MM.1S (cell line): ENCODE data around the gene STK32C.

Source experiments
- DNase-seq: peaks from one replicate; pipeline ENCODE4 v3.0.0-alpha.2; 2015
- H2AFZ ChIP-seq: fragments of 300-600 bp; sonication (generic); 2 replicates; pipeline ENCODE4 v1.6.0; 2016; ENCODE audit warnings: antibody characterized with exemption, low read length
- H3F3A ChIP-seq: fragments of 300-600 bp; sonication (generic); 2 replicates; pipeline ENCODE4 v1.6.1; 2016; ENCODE audit warnings: mild to moderate bottlenecking, antibody characterized with exemption, low read length, moderate library complexity, mixed read lengths; ENCODE audit not compliant: insufficient read depth
- H3K27ac ChIP-seq: fragments of 300-600 bp; sonication (generic); 2 replicates; pipeline ENCODE4 v1.5.1; 2016; ENCODE audit warnings: mild to moderate bottlenecking, low read length
- H3K27me3 ChIP-seq: fragments of 300-600 bp; sonication (generic); replicated peaks from 2 replicates; pipeline ENCODE4 v1.6.0; 2016; ENCODE audit warnings: low read length; ENCODE audit not compliant: insufficient read depth
- H3K36me3 ChIP-seq: fragments of 300-600 bp; sonication (generic); replicated peaks from 2 replicates; pipeline ENCODE4 v1.6.1; 2016; ENCODE audit warnings: mild to moderate bottlenecking, low read length, mixed read lengths; ENCODE audit not compliant: insufficient read depth
- H3K4me1 ChIP-seq: fragments of 300-600 bp; sonication (generic); 2 replicates; pipeline ENCODE4 v1.6.1; 2016; ENCODE audit warnings: low read length, mixed read lengths
- H3K4me2 ChIP-seq: fragments of 300-600 bp; sonication (generic); 2 replicates; pipeline ENCODE4 v1.6.0; 2016; ENCODE audit warnings: low read depth, low read length
- H3K4me3 ChIP-seq: fragments of 300-600 bp; sonication (generic); 2 replicates; pipeline ENCODE4 v1.5.1; 2016; ENCODE audit warnings: low read length, mixed read lengths
- H3K79me2 ChIP-seq: fragments of 300-600 bp; sonication (generic); 2 replicates; pipeline ENCODE4 v1.6.1; 2016; ENCODE audit warnings: mixed run types, low read length, mixed read lengths
- H3K9ac ChIP-seq: fragments of 300-600 bp; sonication (generic); 2 replicates; pipeline ENCODE4 v1.6.1; 2016; ENCODE audit warnings: low read length, mixed read lengths
- H3K9me2 ChIP-seq: fragments of 300-600 bp; sonication (generic); replicated peaks from 2 replicates; pipeline ENCODE4 v1.6.1; 2016; ENCODE audit warnings: mild to moderate bottlenecking, low read length, mixed read lengths; ENCODE audit not compliant: insufficient read depth
- H3K9me3 ChIP-seq: fragments of 300-600 bp; sonication (generic); replicated peaks from 2 replicates; pipeline ENCODE4 v1.6.1; 2016; ENCODE audit warnings: mild to moderate bottlenecking, low read length, mixed read lengths; ENCODE audit not compliant: insufficient read depth
- H4K20me1 ChIP-seq: fragments of 300-600 bp; sonication (generic); 2 replicates; pipeline ENCODE4 v1.6.1; 2016; ENCODE audit warnings: mild to moderate bottlenecking, low read length, moderate library complexity, mixed read lengths; ENCODE audit not compliant: insufficient read depth
- CTCF ChIP-seq: fragments of 300-600 bp; sonication (generic); IDR thresholded peaks from 2 replicates; pipeline ENCODE4 v1.5.1; 2016; ENCODE audit warnings: antibody characterized with exemption, low read length, mixed read lengths
- EZH2 ChIP-seq: fragments of 300-600 bp; sonication (generic); optimal IDR thresholded peaks from 2 replicates; pipeline ENCODE3; 2017; ENCODE audit warnings: low read depth, mild to moderate bottlenecking, antibody characterized with exemption, low read length, mixed read lengths
- EZH2phosphoT487 ChIP-seq: fragments of 300-600 bp; sonication (generic); IDR thresholded peaks from 2 replicates; pipeline ENCODE4 v1.6.1; 2018; ENCODE audit warnings: antibody characterized with exemption, low read length

Gene STK32C

DNA sequence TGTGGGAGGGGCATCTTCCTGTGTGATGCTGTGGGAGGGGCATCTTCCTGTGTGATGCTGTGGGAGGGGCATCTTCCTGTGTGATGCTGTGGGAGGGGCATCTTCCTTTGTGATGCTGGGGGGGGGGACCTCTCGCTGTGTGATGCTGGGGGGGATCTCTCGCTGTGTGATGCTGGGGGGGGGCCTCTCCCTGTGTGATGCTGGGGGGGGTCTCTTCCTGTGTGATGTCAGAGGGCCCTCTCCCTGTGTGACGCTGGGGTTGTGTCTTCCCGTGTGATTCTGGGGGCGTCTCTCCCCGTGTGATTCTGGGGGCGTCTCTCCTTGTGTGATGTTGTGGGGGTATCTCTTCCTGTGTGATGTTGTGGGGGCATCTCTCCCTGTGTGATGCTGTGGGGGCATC lies 148.9 kb downstream of the STK32C start:
- Histone ChIP-seq H4K20me1 (no peaks in the 10 kb centered on the region), H2AFZ (no peak overlapping the region), H3K27me3 (no peaks in the 10 kb centered on the region; the same call in 1 of the 2 replicates), H3K79me2 (no peaks in the 10 kb centered on the region), H3K4me1 (0 out of 2 replicates have a peak, but pooled peaks cover 8% of the 10 kb centered on the region), H3K9ac (no peak overlapping the region), H3K4me2 (no peak overlapping the region), H3F3A (no peaks in the 10 kb centered on the region), H3K9me3 (no peaks in the 10 kb centered on the region), H3K36me3 (no peaks in the 10 kb centered on the region), H3K27ac (no peak overlapping the region), H3K4me3 (no peak overlapping the region), H3K9me2 (no peaks in the 10 kb centered on the region)
- no peak for DNase-seq
- TF ChIP-seq CTCF = no peak
- TF ChIP-seq EZH2 = no peak
- no peak for TF ChIP-seq EZH2phosphoT487

GRCh38 chr10:132158122-132158741 lies 149.5 kb downstream of the STK32C start:
- Histone ChIP-seq H3K36me3 (no peaks in the 10 kb centered on the region), H3K27ac (no peak overlapping the region), H3K9ac (no peak overlapping the region), H3F3A (no peaks in the 10 kb centered on the region), H3K4me3 (no peak overlapping the region), H3K4me2 (no peak overlapping the region), H3K27me3 (no peaks in the 10 kb centered on the region; the same call in 1 of the 2 replicates), H4K20me1 (no peaks in the 10 kb centered on the region), H3K9me3 (no peaks in the 10 kb centered on the region), H3K4me1 (0 out of 2 replicates have a peak, but pooled peaks cover 8% of the 10 kb centered on the region), H3K9me2 (no peaks in the 10 kb centered on the region), H2AFZ (no peak overlapping the region), H3K79me2 (no peaks in the 10 kb centered on the region)
- no peak for TF ChIP-seq EZH2
- TF ChIP-seq EZH2phosphoT487 = no peak
- no peak for TF ChIP-seq CTCF
- no peak for DNase-seq
